NCI-H128 (cell line): ENCODE data around the gene MEOX1.

Source experiments
- DNase-seq: peaks from one replicate; lab custom pipeline; 2025; ENCODE audit not compliant: unreplicated experiment; lab: John Stamatoyannopoulos, UW

MEOX1 gene

GRCh38 chr17:43658900-43659299 is 2.8 kb downstream of the MEOX1 start:
- DNase-seq: no peak

- DNase-seq: no peak
Observed at GRCh38 chr17:43655693-43656255, 5.9 kb downstream of the MEOX1 start.

DNA sequence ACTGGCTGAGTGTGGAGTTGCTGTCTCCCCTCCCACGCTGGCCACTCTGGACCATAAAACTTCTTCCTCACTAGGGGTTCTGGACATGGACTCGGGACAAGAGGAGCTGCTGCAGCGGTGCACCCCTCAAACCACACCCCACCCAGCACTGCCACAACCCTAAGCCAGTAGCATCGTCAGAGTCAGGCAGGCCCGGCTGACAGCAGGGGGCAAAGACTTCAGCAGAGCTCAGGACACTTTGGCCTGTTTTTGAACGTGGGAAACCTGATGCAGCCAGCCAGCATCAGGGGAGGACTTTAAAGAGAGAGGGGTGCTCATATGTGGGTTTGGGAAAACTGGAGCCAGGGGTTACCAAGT is 9.6 kb downstream of the MEOX1 start:
- no peak for DNase-seq

GRCh38 chr17:43650471-43650870 is 11.3 kb downstream of the MEOX1 start:
- no peak for DNase-seq

- no peak for DNase-seq
Observed at GRCh38 chr17:43648916-43649315, 12.8 kb downstream of the MEOX1 start.

- no peak for DNase-seq
Observed at GRCh38 chr17:43645765-43646481, 15.8 kb downstream of the MEOX1 start.

GRCh38 chr17:43645450-43645764 is 16.3 kb downstream of the MEOX1 start:
- DNase-seq: no peak

GRCh38 chr17:43644081-43644480 is 17.6 kb downstream of the MEOX1 start:
- no peak for DNase-seq

DNA sequence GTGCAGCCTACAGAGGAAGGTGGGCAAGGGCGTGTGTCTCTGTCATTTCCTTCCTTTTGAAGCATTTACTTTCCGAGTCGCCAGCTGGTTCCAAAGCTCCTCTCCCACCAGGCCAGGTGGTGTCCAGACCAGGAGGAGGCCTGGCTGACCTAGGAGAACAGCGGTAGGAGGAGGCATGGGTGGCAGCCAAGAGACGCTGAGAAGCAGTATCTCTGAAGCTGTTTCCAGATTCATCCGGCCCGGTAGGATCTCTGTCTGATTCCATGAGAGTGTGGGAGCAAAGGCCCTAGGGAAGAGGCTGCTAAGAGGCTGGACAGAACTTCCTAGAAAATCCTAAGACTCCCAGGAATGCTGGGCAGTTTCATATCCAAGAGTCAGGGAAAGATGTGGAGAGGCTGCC is 20.3 kb downstream of the MEOX1 start:
- DNase-seq: no peak

- DNase-seq: no peak
Observed at GRCh38 chr17:43640491-43641252, 21.1 kb downstream of the MEOX1 start.

- no peak for DNase-seq
Observed at GRCh38 chr17:43637563-43638323, 24.0 kb downstream of the MEOX1 start.

- no peak for DNase-seq
Observed at GRCh38 chr17:43636426-43636825, 25.3 kb downstream of the MEOX1 start.

DNA sequence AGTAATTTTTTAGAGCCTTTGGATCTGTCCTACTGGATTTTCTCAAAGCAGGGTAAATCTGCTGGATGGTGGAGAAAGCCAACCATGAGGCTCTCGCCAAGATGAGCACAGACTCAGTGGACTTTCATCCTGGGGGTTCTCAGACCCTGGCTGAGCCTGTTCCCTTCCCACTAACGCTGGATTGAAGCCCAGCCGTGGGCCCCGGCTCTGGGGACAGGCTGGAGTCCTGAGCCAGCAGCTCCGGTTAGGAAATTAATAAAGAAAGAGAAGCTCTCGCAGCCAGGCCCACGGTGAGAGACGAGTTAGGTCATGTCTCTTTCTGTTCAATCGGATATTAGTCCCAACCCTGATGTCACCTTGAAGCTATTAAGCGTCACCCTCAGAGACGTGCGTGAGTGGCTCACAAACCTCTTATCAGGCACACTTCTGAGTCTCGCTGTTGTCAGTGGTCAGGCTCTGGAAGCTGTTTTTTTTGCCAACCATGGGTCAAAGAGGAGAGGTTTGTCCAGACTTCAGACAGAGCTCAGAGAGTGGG is 27.1 kb downstream of the MEOX1 start:
- DNase-seq: no peak

- DNase-seq: no peak
Observed at GRCh38 chr17:43632221-43632620, 29.5 kb downstream of the MEOX1 start.

DNA sequence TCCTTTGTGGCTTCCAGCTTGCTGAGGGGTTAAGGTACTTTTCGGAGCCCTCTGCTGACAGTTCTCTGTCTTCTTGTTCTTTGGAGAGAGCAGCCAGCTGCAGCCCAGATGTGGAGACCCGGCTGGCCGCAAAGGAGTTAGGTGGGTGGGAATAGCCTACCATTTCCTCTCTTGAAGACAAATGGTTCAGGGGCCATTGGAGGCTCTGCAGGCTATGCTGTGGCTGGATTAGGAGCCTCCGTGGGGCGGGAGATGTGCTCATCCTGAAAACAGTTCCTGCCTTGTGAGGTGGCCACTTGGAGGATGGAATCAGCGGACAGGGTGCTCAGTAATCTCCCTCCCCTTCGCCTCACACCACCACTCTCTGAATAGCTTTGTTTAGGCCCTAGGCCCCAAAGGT is 30.3 kb downstream of the MEOX1 start:
- no peak for DNase-seq

- no peak for DNase-seq
Observed at GRCh38 chr17:43628089-43628650, 33.6 kb downstream of the MEOX1 start.

DNA sequence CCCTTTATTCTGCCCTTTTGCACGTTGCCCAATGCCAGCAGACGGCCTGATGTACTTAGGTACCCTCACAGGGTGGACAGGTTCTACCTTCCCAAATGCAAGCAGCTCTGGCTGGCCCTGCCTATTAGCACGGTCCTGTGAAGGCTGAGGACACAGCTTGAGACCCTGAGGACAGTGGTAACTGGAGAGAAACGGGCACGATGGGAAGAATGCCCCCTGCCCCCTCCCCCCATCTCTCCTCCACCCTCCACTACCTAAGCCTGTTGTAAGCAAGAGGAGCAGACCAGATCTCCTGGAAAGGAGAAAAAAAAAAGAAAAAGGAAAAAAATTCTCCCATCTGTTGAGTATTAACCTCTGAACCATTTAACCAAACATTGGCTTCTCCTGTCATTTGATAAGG is 34.1 kb downstream of the MEOX1 start:
- no peak for DNase-seq

DNA sequence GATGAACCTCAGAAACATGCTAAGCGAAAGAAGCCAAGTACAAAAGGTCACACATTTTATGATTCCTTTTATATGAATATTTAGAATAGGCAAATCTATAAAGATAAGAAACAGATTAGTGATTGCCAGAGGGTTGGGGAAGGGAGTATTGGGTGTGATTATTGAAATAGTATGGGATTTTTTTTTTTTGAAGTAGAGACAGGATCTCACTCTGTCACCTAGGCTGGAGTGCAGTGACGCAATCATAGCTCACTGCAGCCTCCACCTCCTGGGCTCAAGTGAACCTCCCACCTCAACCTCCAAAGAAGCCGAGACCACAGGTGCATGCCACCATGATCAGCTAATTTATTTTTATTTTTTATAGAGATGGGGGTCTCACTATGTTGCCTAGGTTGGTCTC is 35.7 kb downstream of the MEOX1 start:
- no peak for DNase-seq

DNA sequence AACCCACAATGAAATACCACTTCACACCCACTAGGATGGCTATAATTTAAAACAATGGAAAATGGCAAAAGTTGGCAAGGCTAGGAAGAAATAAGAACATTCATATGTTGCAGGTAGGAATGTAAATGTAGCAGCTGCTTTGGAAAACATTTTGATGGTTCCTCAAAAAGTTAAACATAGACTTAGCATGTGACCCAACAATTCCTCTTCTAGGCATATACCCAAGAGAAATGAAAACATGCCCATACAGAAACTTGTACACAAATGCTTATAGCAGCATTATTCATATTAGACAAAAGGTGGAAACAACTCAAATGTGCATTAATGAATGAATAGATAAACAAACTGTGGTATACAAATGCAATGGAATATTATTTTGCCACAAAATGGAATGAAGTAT is 36.1 kb downstream of the MEOX1 start:
- no peak for DNase-seq

DNA sequence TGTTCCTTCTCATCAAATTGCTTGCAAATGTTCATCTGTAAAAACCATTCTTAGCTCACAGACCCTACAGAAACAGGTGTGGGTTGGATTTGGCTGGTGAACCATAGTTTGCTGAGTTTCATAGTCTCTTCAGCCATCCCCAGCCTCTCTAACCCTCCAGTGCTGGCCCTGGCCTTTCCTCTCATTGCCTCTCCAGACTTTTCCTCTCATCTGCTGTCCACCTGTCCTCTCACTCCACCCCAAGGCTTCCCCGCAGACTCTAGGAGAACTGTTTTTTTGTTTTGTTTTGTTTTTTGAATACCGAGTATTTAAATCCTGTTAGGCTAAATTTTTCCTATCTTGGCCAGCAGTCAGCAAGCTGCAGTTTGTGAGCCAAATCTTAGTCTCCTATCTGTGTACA is 41.1 kb downstream of the MEOX1 start:
- DNase-seq: no peak

GRCh38 chr17:43620147-43620546 is 41.6 kb downstream of the MEOX1 start:
- no peak for DNase-seq
